ENCODE measurements around the gene CREBL2. TPM values are rescaled to one million over a fixed set of nuclear protein-coding genes. Genes with fewer than 3 reads are reported as not detected.
"Not testable (repeated sequence)": the region's sequence is repeated elsewhere in the genome, so short reads cannot be mapped to it uniquely, and the experiment has no call there.

The CREBL2 gene
- total RNA-seq, 6 experiments from 2014 or later = 20.9 to 25.7 (median 23.2) TPM

GRCh38 chr12:12585115-12585863 lies 26.4 kb upstream of the CREBL2 start:
- TF ChIP-seq, protein P1, sequence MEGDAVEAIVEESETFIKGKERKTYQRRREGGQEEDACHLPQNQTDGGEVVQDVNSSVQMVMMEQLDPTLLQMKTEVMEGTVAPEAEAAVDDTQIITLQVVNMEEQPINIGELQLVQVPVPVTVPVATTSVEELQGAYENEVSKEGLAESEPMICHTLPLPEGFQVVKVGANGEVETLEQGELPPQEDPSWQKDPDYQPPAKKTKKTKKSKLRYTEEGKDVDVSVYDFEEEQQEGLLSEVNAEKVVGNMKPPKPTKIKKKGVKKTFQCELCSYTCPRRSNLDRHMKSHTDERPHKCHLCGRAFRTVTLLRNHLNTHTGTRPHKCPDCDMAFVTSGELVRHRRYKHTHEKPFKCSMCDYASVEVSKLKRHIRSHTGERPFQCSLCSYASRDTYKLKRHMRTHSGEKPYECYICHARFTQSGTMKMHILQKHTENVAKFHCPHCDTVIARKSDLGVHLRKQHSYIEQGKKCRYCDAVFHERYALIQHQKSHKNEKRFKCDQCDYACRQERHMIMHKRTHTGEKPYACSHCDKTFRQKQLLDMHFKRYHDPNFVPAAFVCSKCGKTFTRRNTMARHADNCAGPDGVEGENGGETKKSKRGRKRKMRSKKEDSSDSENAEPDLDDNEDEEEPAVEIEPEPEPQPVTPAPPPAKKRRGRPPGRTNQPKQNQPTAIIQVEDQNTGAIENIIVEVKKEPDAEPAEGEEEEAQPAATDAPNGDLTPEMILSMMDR (IDR thresholded peaks at IDR 0.05) = no peak
- Mint-ChIP-seq H3K27ac (no peak overlapping the region), H3K4me3 (no peak overlapping the region)

DNA sequence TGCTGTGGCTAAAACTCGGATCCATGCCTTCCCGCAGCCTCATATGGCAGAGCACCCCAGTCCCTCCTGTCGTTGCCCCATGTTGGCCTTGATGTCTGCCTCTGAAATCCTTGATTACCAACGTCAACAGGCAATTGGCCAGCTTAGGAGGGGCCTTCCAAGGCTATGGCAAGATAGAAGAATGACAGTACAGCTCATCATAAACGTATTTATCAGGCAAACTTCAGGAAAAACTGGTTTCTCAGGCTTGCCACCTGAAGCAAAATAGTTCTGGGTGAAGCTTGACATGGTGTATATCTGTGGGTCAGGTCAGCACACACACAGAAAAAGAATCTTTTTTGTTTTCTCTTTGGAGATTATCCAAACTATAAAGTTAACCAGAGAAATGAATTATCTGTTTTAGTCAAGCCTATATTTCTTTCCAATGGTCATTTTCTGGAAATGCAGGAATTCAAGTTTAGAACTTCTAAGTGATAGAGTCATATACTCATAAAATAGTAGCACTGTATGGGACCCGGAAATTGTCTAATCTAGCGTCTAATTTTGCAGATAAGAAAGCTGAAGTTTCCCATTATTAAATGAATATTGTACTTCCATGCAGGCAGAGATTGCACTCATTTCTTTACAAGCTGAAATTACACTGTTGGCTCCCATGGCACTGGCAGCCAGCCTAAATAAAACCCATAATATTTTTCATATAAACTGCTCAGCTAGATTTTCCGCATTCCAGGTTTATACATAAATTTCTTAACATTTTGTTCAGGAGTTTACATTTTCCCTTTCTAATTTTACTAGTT lies 24.6 kb upstream of the CREBL2 start:
- no peak overlapping the region for H3K4me3 Mint-ChIP-seq

More at GRCh38 chr12:12585115-12585863, 26.4 kb upstream of the CREBL2 start:
- DNase-seq = no peak
- Mint-ChIP-seq H3K27me3 (ENCODE audit: insufficient read depth) (peaks cover 9% of the 10 kb centered on the region), H3K36me3 (ENCODE audit: low read depth) (no peaks in the 10 kb centered on the region), H3K4me1 (ENCODE audit: low read depth) (peaks cover 9% of the 10 kb centered on the region), H3K9me3 (no peaks in the 10 kb centered on the region)

GRCh38 chr12:12587878-12588277 lies 23.8 kb upstream of the CREBL2 start:
- Mint-ChIP-seq H3K9me3 (no peaks in the 10 kb centered on the region), H3K4me1 (ENCODE audit: low read depth) (peaks cover 10% of the 10 kb centered on the region), H3K4me3 (no peak overlapping the region), H3K36me3 (ENCODE audit: low read depth) (no peaks in the 10 kb centered on the region), H3K27me3 (ENCODE audit: insufficient read depth) (peaks cover 5% of the 10 kb centered on the region), H3K27ac (no peak overlapping the region)
- no peak for DNase-seq
- TF ChIP-seq, protein P1 (IDR thresholded peaks at IDR 0.05) = no peak

More for the DNA sequence above, 24.6 kb upstream of the CREBL2 start:
- no peaks in the 10 kb centered on the region for H3K9me3 Mint-ChIP-seq
- TF ChIP-seq, protein P1 (IDR thresholded peaks at IDR 0.05) = no peak
- H3K27ac Mint-ChIP-seq = no peak overlapping the region
- DNase-seq = no peak
- peaks cover 7% of the 10 kb centered on the region for H3K27me3 Mint-ChIP-seq (ENCODE audit: insufficient read depth)
- peaks cover 9% of the 10 kb centered on the region for H3K4me1 Mint-ChIP-seq (ENCODE audit: low read depth)
- no peaks in the 10 kb centered on the region for H3K36me3 Mint-ChIP-seq (ENCODE audit: low read depth)

GRCh38 chr12:12588436-12588835 lies 23.2 kb upstream of the CREBL2 start:
- H3K27me3 Mint-ChIP-seq (ENCODE audit: insufficient read depth); DNase-seq; H3K36me3 Mint-ChIP-seq (ENCODE audit: low read depth); H3K9me3 Mint-ChIP-seq; H3K4me3 Mint-ChIP-seq; H3K27ac Mint-ChIP-seq; H3K4me1 Mint-ChIP-seq (ENCODE audit: low read depth): not testable (repeated sequence)

DNA sequence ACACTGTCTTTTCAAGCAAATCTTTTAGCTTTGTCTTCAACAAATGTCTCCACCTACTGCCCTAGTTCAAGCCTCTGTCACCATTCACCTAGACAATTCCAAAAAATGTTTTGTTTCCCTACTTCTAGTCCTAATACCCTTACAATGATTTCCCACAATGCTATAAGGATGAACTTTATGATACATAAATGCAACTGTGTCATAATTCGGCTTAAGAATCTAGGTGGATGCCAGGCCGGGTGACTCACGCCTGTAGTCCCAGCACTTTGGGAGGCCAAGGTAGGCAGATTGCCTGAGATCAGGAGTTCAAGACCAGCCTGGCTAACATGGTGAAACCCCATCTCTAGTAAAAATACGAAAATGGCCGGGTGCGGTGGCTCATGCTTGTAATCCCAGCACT lies 20.7 kb upstream of the CREBL2 start:
- Mint-ChIP-seq H3K4me3 (no peak overlapping the region), H3K9me3 (no peaks in the 10 kb centered on the region), H3K27me3 (ENCODE audit: insufficient read depth) (peaks cover 11% of the 10 kb centered on the region), H3K36me3 (ENCODE audit: low read depth) (no peaks in the 10 kb centered on the region), H3K4me1 (ENCODE audit: low read depth) (peaks cover 13% of the 10 kb centered on the region), H3K27ac (no peak overlapping the region)
- TF ChIP-seq, protein P1 (IDR thresholded peaks at IDR 0.05) = no peak
- no peak for DNase-seq

DNA sequence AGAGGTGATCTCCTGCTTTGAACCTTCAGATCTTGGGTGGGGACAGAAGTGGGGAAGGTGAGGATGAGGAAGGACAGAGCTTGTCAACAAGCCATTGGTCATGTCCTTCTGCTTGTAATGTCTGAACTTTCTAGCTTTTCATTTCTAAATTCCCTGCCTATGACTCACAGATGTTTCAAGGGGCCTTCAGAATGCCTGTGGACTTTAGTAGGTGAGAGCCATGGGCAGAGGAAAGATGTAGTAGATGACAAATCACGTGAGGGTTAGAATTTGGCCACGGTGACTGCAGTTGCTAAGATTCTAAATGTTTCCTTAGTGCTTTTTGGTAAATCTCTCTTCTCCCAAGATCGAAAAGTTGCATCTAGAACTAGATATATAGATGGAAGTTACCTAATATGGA lies 18.7 kb upstream of the CREBL2 start:
- Mint-ChIP-seq H3K9me3 (no peaks in the 10 kb centered on the region), H3K4me3 (peak overlapping the region; percentile 34), H3K27ac (peak overlapping the region; percentile 53; the same call in 1 of the 2 replicates), H3K36me3 (ENCODE audit: low read depth) (no peaks in the 10 kb centered on the region), H3K4me1 (ENCODE audit: low read depth) (peaks cover 13% of the 10 kb centered on the region), H3K27me3 (ENCODE audit: insufficient read depth) (peaks cover 14% of the 10 kb centered on the region)
- TF ChIP-seq, protein P1 (IDR thresholded peaks at IDR 0.05) = no peak
- DNase-seq = peak; percentile 56

- not testable (repeated sequence) for H3K4me3 Mint-ChIP-seq; H3K36me3 Mint-ChIP-seq (ENCODE audit: low read depth)
- H3K27me3 Mint-ChIP-seq (ENCODE audit: insufficient read depth) = peaks cover 16% of the 10 kb centered on the region
These were observed 15.7 kb upstream of the CREBL2 start for GRCh38 chr12:12595929-12596328.

DNA sequence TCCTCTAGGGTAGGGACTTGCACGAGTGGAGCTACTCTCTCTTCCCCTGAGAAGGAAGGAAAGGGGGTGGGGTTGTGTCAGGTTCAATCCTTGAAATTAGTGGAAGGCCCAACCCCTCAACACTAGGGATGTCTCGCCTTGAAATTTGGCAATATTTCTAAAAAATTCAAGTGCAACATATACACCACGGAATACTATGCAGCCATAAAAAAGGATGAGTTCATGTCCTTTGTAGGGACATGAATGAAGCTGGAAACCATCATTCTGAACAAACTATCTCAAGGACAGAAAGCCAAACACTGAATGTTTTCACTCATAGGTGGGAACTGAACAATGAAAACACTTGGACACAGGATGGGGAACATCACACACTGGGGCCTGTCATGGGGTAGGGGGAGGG lies 15.1 kb upstream of the CREBL2 start:
- not testable (repeated sequence) for H3K27ac Mint-ChIP-seq, H3K4me3 Mint-ChIP-seq
- peaks cover 18% of the 10 kb centered on the region for H3K27me3 Mint-ChIP-seq (ENCODE audit: insufficient read depth)

More at GRCh38 chr12:12595929-12596328, 15.7 kb upstream of the CREBL2 start:
- H3K4me1 Mint-ChIP-seq (ENCODE audit: low read depth) = peaks cover 13% of the 10 kb centered on the region
- DNase-seq, H3K9me3 Mint-ChIP-seq, H3K27ac Mint-ChIP-seq: not testable (repeated sequence)

More for the DNA sequence above, 15.1 kb upstream of the CREBL2 start:
- peaks cover 13% of the 10 kb centered on the region for H3K4me1 Mint-ChIP-seq (ENCODE audit: low read depth)
- not testable (repeated sequence) for DNase-seq; H3K9me3 Mint-ChIP-seq; H3K36me3 Mint-ChIP-seq (ENCODE audit: low read depth)
